OCI-LY3 (cell line): Measurements from ENCODE around the gene NGDN.

Source experiments
- EZH2phosphoT487 ChIP-seq: fragments of 200-600 bp; shearing (Covaris generic); IDR thresholded peaks from 2 replicates; pipeline ENCODE4 v1.6.1; 2018; ENCODE audit warnings: antibody characterized with exemption, mixed run types, low read depth
- TF ChIP-seq, protein P1 (sequence below): fragments of 200-600, 300-600 bp; sonication (generic); IDR thresholded peaks from 2 replicates; pipeline ENCODE4 v1.5.1; 2014; ENCODE audit warnings: antibody characterized with exemption, low read length, low read depth

DNA sequence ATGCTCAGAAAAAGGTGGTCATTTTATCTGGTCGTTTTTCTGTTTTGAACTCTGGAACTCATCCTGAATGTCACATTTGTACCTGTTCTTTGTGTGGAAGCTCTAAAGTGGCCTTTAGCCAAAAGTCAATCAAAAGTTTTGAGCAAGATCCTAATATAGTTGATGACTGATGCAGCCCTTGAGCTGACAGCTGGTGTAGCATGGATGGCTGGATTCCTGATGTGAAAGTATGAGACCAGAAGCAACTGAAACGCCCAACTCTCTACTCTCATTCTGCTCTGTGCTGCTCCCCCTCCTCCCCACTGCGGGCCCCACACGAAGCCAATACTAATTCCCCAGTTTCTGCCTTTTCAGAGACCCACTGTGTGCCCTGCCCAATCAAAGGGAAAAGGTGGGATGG, 23.7 kb upstream of the NGDN start:
- TF ChIP-seq, protein P1, sequence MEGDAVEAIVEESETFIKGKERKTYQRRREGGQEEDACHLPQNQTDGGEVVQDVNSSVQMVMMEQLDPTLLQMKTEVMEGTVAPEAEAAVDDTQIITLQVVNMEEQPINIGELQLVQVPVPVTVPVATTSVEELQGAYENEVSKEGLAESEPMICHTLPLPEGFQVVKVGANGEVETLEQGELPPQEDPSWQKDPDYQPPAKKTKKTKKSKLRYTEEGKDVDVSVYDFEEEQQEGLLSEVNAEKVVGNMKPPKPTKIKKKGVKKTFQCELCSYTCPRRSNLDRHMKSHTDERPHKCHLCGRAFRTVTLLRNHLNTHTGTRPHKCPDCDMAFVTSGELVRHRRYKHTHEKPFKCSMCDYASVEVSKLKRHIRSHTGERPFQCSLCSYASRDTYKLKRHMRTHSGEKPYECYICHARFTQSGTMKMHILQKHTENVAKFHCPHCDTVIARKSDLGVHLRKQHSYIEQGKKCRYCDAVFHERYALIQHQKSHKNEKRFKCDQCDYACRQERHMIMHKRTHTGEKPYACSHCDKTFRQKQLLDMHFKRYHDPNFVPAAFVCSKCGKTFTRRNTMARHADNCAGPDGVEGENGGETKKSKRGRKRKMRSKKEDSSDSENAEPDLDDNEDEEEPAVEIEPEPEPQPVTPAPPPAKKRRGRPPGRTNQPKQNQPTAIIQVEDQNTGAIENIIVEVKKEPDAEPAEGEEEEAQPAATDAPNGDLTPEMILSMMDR, result no peak
- no peak for TF ChIP-seq EZH2phosphoT487
